GM12864 (cell line): ENCODE data around the gene ABHD14A.
A peak's percentile ranks its signal among the peaks of the same experiment; 100 is the strongest.

Source experiments
- DNase-seq: peaks from one replicate; pipeline ENCODE4 v3.0.0-alpha.2; 2011; ENCODE audit warnings: low read depth
- H3K4me3 ChIP-seq: 2 replicates; pipeline ENCODE4 v1.5.1; 2011; ENCODE audit warnings: mild to moderate bottlenecking, low read depth, low read length, control low read depth
- TF ChIP-seq, protein P1 (sequence below): IDR thresholded peaks from 2 replicates; pipeline ENCODE4 v1.5.1; 2011; ENCODE audit warnings: low read depth, mild to moderate bottlenecking, moderate library complexity, low read length, control low read depth, inconsistent platforms; ENCODE audit errors: missing control alignments

ABHD14A gene

DNA sequence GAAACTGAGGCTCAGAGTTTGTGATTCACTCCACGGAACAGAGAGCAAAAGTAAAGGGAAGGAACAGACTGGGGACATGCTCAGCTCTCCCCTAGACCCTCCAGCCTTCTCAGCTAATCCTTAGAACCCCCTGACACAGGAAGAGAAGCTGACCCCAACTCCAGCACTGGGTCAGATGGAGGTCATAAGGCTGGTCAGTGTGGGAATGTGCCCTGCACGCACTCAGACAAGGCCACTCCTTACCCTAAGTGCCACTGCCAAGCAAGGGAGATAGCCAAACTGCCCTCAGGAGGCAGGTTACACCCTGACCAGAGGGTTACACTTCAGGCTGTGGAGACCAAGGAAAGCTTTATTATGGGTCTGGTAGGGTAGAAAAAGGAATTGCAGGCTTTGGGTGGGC, 19.7 kb downstream of the ABHD14A start:
- TF ChIP-seq, protein P1, sequence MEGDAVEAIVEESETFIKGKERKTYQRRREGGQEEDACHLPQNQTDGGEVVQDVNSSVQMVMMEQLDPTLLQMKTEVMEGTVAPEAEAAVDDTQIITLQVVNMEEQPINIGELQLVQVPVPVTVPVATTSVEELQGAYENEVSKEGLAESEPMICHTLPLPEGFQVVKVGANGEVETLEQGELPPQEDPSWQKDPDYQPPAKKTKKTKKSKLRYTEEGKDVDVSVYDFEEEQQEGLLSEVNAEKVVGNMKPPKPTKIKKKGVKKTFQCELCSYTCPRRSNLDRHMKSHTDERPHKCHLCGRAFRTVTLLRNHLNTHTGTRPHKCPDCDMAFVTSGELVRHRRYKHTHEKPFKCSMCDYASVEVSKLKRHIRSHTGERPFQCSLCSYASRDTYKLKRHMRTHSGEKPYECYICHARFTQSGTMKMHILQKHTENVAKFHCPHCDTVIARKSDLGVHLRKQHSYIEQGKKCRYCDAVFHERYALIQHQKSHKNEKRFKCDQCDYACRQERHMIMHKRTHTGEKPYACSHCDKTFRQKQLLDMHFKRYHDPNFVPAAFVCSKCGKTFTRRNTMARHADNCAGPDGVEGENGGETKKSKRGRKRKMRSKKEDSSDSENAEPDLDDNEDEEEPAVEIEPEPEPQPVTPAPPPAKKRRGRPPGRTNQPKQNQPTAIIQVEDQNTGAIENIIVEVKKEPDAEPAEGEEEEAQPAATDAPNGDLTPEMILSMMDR = no peak
- H3K4me3 ChIP-seq = peak overlapping the region; percentile 87
- no peak for DNase-seq

DNA sequence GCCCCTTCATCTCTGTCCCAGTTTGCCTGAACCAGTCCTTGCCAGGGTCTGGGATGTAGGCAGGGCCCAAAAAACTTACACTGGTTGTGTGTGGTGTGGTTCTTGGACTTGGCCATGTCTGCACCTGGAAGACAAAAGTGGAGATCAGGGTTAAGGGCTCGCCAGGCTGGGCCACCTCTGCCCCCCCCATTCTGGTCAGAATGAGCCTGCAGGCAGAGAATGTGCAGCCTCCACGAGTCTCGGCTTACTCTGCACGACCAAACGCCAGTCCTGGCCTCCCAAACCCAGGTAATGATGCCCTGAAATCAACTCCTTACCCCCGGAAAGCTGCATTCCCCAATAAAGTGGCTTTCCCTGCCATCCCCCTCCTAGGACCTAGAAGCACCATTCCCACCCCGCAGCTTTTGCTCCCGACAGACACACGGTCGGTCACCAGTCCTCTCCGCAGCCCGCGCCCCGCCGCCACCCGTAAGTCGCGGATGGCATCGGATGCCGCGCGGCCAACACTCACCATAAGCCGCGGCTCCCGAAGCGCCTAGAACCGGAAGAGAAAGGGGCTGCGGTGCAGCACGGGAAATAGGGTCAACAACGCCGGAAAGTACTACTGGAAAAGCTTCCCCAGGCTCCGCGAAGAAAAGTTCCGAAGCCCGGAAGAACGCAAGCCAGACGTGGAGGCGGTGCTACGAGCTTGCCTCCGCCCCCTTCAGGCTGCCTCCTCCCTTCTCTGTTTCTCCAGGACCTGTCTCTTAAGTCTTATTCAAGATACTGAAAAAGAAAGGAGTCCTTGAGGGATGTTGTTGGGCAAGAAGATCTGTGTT, 20.7 kb downstream of the ABHD14A start, which contains the start of gene RPL29:
Gene RPL29 (minus strand): TSS at position 550 of the 818 bp plus-strand sequence. CDS start 434 bp downstream, at position 116.
- TF ChIP-seq, protein P1 = no peak
- peak; percentile 92 for DNase-seq
- peak within 1 kb of the TSS; percentile 87 for H3K4me3 ChIP-seq

DNA sequence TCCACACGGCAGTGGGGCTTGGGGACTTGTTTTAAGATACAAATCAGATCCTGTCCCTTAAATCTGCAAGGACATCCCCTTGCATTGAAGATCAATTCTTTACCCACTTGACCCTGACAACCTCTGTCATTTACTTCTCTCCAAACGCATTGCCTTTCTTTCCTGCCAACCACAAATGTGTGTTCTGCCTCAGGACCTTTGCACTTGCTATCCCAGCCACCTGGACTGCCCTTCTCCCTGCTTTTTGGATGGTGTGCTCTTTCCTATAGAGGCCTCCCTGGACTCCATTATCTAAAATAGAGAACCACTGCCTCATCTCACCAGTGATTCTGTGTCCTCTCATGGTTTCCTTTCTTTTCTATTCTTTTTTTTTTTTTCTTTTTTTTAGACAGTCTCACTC, 22.3 kb downstream of the ABHD14A start:
- no peak for DNase-seq
- TF ChIP-seq, protein P1 = no peak
- H3K4me3 ChIP-seq = no peak overlapping the region

DNA sequence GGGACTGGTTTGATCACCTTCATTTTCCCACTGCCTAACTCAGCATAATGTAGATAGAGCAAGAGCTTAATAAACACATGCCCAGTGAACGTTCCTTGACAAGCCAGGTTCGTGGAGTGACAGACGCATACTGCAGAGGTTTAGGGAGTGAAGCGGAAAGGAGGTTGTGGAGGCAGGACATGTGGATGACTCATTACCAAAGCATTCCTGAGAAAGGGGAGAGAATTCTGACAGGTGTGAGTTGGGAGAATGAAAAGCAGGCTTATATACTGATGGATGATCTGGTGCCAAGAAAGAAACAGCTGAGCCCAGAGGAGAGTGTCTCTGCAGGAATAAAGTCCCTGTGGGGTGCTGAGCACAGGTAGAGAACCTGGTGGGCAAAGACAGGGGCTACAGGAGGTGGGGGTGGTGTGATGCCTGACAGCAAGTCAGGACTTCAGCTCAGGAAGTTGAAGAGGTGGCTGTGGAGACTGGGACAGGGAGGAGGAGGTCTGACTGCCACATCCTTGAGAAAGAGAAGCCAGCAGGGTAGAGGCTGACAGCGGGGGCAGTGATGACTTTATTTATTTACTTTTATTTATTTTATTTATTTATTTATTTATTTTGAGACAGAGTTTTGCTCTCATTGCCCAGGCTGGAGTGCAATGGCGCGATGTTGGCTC, 23.2 kb downstream of the ABHD14A start:
- DNase-seq = no peak
- TF ChIP-seq, protein P1 = no peak
- H3K4me3 ChIP-seq = no peak overlapping the region

DNA sequence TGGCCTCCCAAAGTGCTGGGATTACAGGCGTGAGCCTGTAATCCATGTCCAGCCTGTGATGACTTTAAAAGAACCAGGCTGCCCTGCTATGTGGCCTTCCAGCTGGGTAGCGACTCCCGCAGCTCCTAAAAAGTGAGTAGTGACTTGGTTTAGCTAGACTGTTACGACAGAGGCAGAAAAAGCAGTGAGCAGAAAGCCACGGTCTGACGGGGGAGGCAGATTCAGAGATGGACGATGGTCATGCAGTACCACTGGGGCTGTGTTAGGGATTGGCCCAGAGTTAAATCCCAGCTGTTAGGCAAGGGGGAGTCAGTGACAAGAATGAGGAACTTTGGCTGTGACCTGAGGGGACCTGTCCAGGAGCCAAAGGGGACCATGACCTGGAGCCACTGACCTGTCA, 23.9 kb downstream of the ABHD14A start:
- no peak for DNase-seq
- TF ChIP-seq, protein P1 = no peak
- no peak overlapping the region for H3K4me3 ChIP-seq

DNA sequence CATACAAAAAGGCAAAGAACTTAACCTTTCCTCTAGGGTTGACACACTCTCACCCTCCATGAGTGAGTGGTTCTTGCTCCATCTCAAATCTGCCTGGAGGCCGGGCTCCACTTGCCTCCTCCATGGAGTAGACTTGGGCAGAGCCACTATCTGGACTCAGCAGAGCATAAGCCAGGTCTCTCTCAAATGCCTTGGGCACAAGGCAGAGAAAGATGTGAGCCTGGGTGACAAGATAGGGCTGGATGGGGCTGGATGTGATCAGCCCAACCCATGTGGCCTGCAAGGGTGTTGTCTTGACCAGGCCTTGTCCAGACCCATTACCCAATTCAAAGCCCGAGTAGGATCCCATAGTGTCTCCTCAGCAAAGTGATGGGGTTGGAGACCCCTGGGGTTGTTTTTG, 25.0 kb downstream of the ABHD14A start:
- no peak overlapping the region for H3K4me3 ChIP-seq
- no peak for DNase-seq
- TF ChIP-seq, protein P1 = no peak

DNA sequence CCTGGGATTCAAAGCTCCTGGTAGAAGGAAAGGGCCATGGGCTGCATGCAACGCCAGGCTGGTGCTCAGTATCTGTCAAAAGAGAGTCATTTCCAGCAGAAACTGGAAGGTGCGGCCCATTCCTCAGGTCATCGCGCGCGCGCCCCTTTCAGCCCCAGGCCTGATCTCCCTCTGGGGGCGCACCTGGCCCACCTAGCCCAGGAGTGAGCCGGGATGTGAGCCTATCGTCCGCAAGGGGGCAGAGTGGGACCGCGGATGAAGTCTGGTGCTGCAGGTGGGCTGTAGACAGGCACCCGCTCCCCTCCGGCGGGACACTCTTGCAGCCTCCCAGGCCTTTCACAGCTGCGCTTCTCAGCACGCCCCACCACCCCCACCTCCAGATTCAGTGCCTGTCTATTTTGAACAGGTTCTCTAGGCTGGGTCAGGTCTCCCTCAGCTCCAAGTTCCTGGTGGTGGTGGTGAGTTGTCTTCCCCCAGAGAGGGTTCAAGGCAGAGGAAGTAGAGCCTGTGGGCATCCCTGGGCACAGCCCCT, 26.6 kb downstream of the ABHD14A start:
- no peak overlapping the region for H3K4me3 ChIP-seq
- DNase-seq = peak; percentile 42
- TF ChIP-seq, protein P1 = peak; percentile 95
